Activated CD8-positive, alpha-beta T cell treated with anti-CD3 and anti-CD28 coated beads, Interleukin-2, amount 10 ng/mL, durations not matched to agents 7 days and 5 days (primary cell): ENCODE measurements around the gene VAMP3. TPM values are rescaled to one million over a fixed set of nuclear protein-coding genes. Genes with fewer than 3 reads are reported as not detected.
"Not testable (repeated sequence)": the region's sequence is repeated elsewhere in the genome, so short reads cannot be mapped to it uniquely, and the experiment has no call there.

Source experiments
- ATAC-seq: fragments of 150-1000 bp; cut with Tn5 transposase; one replicate; pipeline ENCODE4 v1.10.0; 2021; ENCODE audit warnings: moderate library complexity
- CTCF ChIA-PET: fragments of 350-600 bp; sonication (Branson Sonifier 250); formaldehyde crosslinking; loops from one replicate; lab custom pipeline; 2021; ENCODE audit warnings: antibody characterized with exemption; lab: Charles Lee
- POLR2A ChIA-PET: fragments of 350-600 bp; sonication (Branson Sonifier 250); formaldehyde crosslinking; loops from one replicate; lab custom pipeline; 2021; ENCODE audit warnings: antibody characterized with exemption; lab: Charles Lee
- DNase-seq: peaks from one replicate; pipeline ENCODE4 v3.0.0-alpha.2; 2020
- H3K27ac Mint-ChIP-seq: one replicate; pipeline ENCODE4 v1.8.0; 2021; ENCODE audit warnings: mild to moderate bottlenecking, mixed read lengths
- H3K27me3 Mint-ChIP-seq: one replicate; pipeline ENCODE4 v1.8.0; 2021; ENCODE audit warnings: low read depth, mixed read lengths
- H3K36me3 Mint-ChIP-seq: one replicate; pipeline ENCODE4 v1.8.0; 2021; ENCODE audit warnings: low read depth, mixed read lengths
- H3K4me1 Mint-ChIP-seq: one replicate; pipeline ENCODE4 v1.8.0; 2021; ENCODE audit warnings: low read depth, mixed read lengths
- H3K4me3 Mint-ChIP-seq: one replicate; pipeline ENCODE4 v1.8.0; 2021; ENCODE audit warnings: mild to moderate bottlenecking, mixed read lengths
- H3K9me3 Mint-ChIP-seq: one replicate; pipeline ENCODE4 v1.8.0; 2022; ENCODE audit warnings: mixed read lengths; ENCODE audit not compliant: insufficient read depth
- total RNA-seq, 2 experiments: library from RNA; stranded (reverse); gene quantifications; one replicate each; pipeline ENCODE4 v1.2.3, GENCODE V29; 2021

The VAMP3 gene
- total RNA-seq, 2 experiments from 2014 or later: 32.0 to 33.7 TPM

DNA sequence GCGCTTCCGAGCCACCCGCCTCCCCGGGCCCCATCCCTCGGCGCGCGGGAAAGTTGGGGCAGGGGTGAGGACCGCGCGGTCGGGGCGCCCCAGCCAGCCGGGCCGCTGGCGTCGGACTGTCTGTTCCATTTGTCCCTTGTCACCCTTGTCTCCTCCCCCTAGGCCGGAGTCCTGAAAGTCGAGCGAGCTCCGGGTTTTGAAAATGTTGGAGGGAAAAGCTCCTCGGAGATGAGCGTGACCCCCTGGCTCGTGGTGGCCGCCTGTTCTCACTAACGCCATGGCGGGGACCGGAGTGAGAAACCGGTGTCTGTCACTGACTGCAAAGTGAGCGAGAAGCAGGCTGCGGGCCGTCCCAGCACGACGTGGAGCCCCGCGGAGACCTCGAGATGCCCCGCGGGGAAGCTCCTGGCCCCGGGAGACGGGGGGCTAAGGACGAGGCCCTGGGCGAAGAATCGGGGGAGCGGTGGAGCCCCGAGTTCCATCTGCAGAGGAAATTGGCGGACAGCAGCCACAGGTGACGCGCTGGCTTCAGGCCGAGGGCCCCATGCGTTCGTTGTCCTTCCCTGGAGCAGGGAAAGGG lies 13.5 kb downstream of the VAMP3 start:
- H3K4me1 Mint-ChIP-seq: peaks cover 29% of the 10 kb centered on the region
- peak overlapping the region; percentile 35 for H3K4me3 Mint-ChIP-seq
- ChIA-PET CTCF (no interaction called here), POLR2A (interaction anchor here (0.5 kb wide), 1 partner anchor 56 kb away, joined by 3 read pairs; no protein-coding TSS in a partner anchor)
- DNase-seq (no peak), ATAC-seq (no peak)
- H3K36me3 Mint-ChIP-seq: peaks cover 14% of the 10 kb centered on the region
- peaks cover 7% of the 10 kb centered on the region for H3K27me3 Mint-ChIP-seq
- H3K27ac Mint-ChIP-seq: no peak overlapping the region
- H3K9me3 Mint-ChIP-seq: no peaks in the 10 kb centered on the region

DNA sequence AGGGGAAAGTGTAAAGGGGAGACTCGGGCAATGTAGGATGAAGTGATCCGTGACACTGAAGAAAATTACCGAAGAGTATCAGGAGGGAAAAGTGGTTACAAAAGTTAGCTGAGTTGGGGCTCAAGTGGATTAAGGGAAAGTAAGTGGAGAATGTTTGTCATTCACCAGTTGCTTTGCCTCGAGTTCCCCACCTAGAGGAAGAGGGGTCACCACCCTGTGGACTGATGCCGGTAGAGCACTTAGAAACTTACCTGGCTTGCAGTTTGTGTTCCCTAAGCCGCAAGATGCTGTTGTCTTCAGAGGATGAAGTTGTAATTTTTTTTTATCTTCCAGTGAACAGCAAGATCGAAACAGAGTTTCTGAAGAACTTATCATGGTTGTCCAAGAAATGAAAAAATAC lies 14.0 kb downstream of the VAMP3 start:
- ChIA-PET CTCF (no interaction called here), POLR2A (interaction anchor here (0.5 kb wide), 1 partner anchor 55 kb away, joined by 3 read pairs; no protein-coding TSS in a partner anchor)
- ATAC-seq: no peak

DNA sequence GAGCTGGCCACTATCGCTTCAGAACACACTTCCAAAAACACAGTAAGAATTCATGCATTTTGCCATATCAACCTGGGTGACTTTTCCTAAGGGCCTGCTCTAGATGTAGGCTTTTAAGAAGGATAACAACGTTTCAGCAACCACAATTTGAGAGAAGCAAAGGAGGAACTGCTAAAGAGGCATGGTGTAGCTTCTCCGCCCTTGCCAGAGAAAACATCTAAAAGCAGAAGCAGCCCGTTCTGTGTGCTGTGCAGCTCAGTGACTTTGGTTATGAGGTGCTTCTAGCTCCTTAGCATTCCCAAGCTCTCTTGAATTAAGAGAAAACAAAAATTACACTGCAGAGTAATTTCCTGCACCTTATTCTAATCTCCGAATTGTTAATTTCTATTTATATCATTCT lies 15.7 kb downstream of the VAMP3 start:
- peaks cover 18% of the 10 kb centered on the region for H3K4me1 Mint-ChIP-seq
- ATAC-seq (no peak), DNase-seq (no peak)
- H3K36me3 Mint-ChIP-seq: peaks cover 16% of the 10 kb centered on the region
- no peak overlapping the region for H3K27ac Mint-ChIP-seq
- POLR2A ChIA-PET: no interaction called here
- H3K27me3 Mint-ChIP-seq: peaks cover 7% of the 10 kb centered on the region
- peaks cover 11% of the 10 kb centered on the region for H3K9me3 Mint-ChIP-seq
- CTCF ChIA-PET: interaction anchor here (1.0 to 2.6 kb wide), 3 partner anchors 13 to 119 kb away, joined by 3 to 10 read pairs (median 3); no protein-coding TSS in a partner anchor
- no peak overlapping the region for H3K4me3 Mint-ChIP-seq

More for the DNA sequence above, 14.0 kb downstream of the VAMP3 start:
- Mint-ChIP-seq H3K36me3 (peaks cover 16% of the 10 kb centered on the region), H3K4me3 (peak overlapping the region; percentile 35), H3K27ac (peak overlapping the region; percentile 22), H3K27me3 (peaks cover 7% of the 10 kb centered on the region), H3K4me1 (peaks cover 29% of the 10 kb centered on the region), H3K9me3 (peaks cover 5% of the 10 kb centered on the region)
- no peak for DNase-seq

- H3K27me3 Mint-ChIP-seq: peaks cover 7% of the 10 kb centered on the region
- no peak overlapping the region for H3K4me3 Mint-ChIP-seq
- no peak overlapping the region for H3K27ac Mint-ChIP-seq
- H3K9me3 Mint-ChIP-seq: peaks cover 13% of the 10 kb centered on the region
- ChIA-PET CTCF (interaction anchor here (1.4 kb wide), 1 partner anchor 185 kb away, joined by 3 read pairs; no protein-coding TSS in a partner anchor), POLR2A (no interaction called here)
- DNase-seq: no peak
- H3K4me1 Mint-ChIP-seq: peaks cover 3% of the 10 kb centered on the region
- ATAC-seq: no peak
- H3K36me3 Mint-ChIP-seq: peaks cover 16% of the 10 kb centered on the region
Observed at GRCh38 chr1:7789828-7790227, 18.7 kb downstream of the VAMP3 start.

- H3K27me3 Mint-ChIP-seq, DNase-seq, H3K27ac Mint-ChIP-seq, POLR2A ChIA-PET, H3K4me1 Mint-ChIP-seq, H3K4me3 Mint-ChIP-seq, ATAC-seq: not testable (repeated sequence)
- Mint-ChIP-seq H3K9me3 (peaks cover 13% of the 10 kb centered on the region), H3K36me3 (peaks cover 16% of the 10 kb centered on the region)
- CTCF ChIA-PET: interaction anchor here (1.4 kb wide), 1 partner anchor 184 kb away, joined by 3 read pairs; no protein-coding TSS in a partner anchor
Observed at GRCh38 chr1:7791027-7791426, 19.9 kb downstream of the VAMP3 start.

- Mint-ChIP-seq H3K27me3 (no peaks in the 10 kb centered on the region), H3K36me3 (peaks cover 9% of the 10 kb centered on the region), H3K4me1 (no peaks in the 10 kb centered on the region), H3K9me3 (peaks cover 6% of the 10 kb centered on the region), H3K4me3 (no peak overlapping the region), H3K27ac (no peak overlapping the region)
- ATAC-seq: no peak
- POLR2A ChIA-PET: no interaction called here
- CTCF ChIA-PET: interaction anchor here (2.0 kb wide), 1 partner anchor 43 kb away, joined by 5 read pairs; no protein-coding TSS in a partner anchor
- DNase-seq: no peak
Observed at GRCh38 chr1:7795406-7795805, 24.3 kb downstream of the VAMP3 start.

DNA sequence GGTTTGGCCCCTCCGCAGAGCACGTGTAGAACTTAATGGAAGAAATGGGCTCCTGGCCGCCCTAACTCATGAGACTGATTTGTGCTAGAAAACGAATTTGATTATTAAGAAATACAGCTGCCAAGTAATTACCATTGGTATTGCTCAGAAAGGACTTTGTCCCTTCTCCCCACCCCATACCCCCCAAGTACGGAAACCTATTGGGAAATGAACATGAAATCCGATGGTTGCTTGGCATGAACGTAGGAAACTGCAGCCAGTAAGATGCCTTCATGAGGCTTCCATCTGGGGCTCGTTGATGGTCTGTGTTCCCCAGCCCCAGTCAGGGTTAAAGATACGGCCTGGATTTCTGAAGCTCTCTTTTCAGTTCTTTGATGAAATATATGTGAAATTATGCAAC lies 34.4 kb downstream of the VAMP3 start:
- H3K36me3 Mint-ChIP-seq: no peaks in the 10 kb centered on the region
- CTCF ChIA-PET: no interaction called here
- H3K4me1 Mint-ChIP-seq: no peaks in the 10 kb centered on the region
- DNase-seq (no peak), ATAC-seq (no peak)
- no peak overlapping the region for H3K4me3 Mint-ChIP-seq
- POLR2A ChIA-PET: no interaction called here
- H3K27ac Mint-ChIP-seq: no peak overlapping the region
- no peaks in the 10 kb centered on the region for H3K9me3 Mint-ChIP-seq
- no peaks in the 10 kb centered on the region for H3K27me3 Mint-ChIP-seq

GRCh38 chr1:7808253-7808844 lies 37.3 kb downstream of the VAMP3 start:
- ChIA-PET CTCF (interaction anchor here (0.6 to 1.6 kb wide), 23 partner anchors 8 to 359 kb away, joined by 3 to 13 read pairs (median 4); partner anchors contain the start of gene TNFRSF9), POLR2A (no interaction called here)
- peaks cover 5% of the 10 kb centered on the region for H3K9me3 Mint-ChIP-seq
- peaks cover 5% of the 10 kb centered on the region for H3K36me3 Mint-ChIP-seq
- no peaks in the 10 kb centered on the region for H3K27me3 Mint-ChIP-seq
- DNase-seq (no peak), ATAC-seq (no peak)
- H3K4me3 Mint-ChIP-seq: no peak overlapping the region
- H3K27ac Mint-ChIP-seq: no peak overlapping the region
- no peaks in the 10 kb centered on the region for H3K4me1 Mint-ChIP-seq

GRCh38 chr1:7809742-7810141 lies 38.6 kb downstream of the VAMP3 start:
- POLR2A ChIA-PET: no interaction called here
- ATAC-seq: no peak
- no peak overlapping the region for H3K4me3 Mint-ChIP-seq

GRCh38 chr1:7810395-7810794 lies 39.3 kb downstream of the VAMP3 start:
- no peak for ATAC-seq
- no peaks in the 10 kb centered on the region for H3K27me3 Mint-ChIP-seq
- DNase-seq: no peak
- no peak overlapping the region for H3K27ac Mint-ChIP-seq
- H3K36me3 Mint-ChIP-seq: peaks cover 14% of the 10 kb centered on the region
- peaks cover 19% of the 10 kb centered on the region for H3K9me3 Mint-ChIP-seq
- ChIA-PET POLR2A (no interaction called here), CTCF (interaction anchor here (0.9 to 1.2 kb wide), 3 partner anchors 90 to 205 kb away, joined by 3 to 4 read pairs (median 3); no protein-coding TSS in a partner anchor)
- H3K4me1 Mint-ChIP-seq: no peaks in the 10 kb centered on the region
- no peak overlapping the region for H3K4me3 Mint-ChIP-seq

More at GRCh38 chr1:7809742-7810141, 38.6 kb downstream of the VAMP3 start:
- peaks cover 15% of the 10 kb centered on the region for H3K9me3 Mint-ChIP-seq
- no peak overlapping the region for H3K27ac Mint-ChIP-seq
- no peak for DNase-seq
- CTCF ChIA-PET: interaction anchor here (0.9 to 1.2 kb wide), 2 partner anchors 90 to 98 kb away, joined by 3 to 4 read pairs; no protein-coding TSS in a partner anchor
- no peaks in the 10 kb centered on the region for H3K4me1 Mint-ChIP-seq
- H3K36me3 Mint-ChIP-seq: peaks cover 14% of the 10 kb centered on the region
- no peaks in the 10 kb centered on the region for H3K27me3 Mint-ChIP-seq

GRCh38 chr1:7811476-7811875 lies 40.4 kb downstream of the VAMP3 start:
- Mint-ChIP-seq H3K9me3 (peaks cover 19% of the 10 kb centered on the region), H3K36me3 (peaks cover 14% of the 10 kb centered on the region), H3K4me1 (no peaks in the 10 kb centered on the region), H3K27ac (no peak overlapping the region), H3K4me3 (no peak overlapping the region), H3K27me3 (no peaks in the 10 kb centered on the region)
- ATAC-seq: no peak
- ChIA-PET CTCF (interaction anchor here (1.2 to 1.7 kb wide), 3 partner anchors 94 to 204 kb away, joined by 3 to 4 read pairs (median 3); no protein-coding TSS in a partner anchor), POLR2A (no interaction called here)
- DNase-seq: no peak
